Neural crest cell (in vitro differentiated cells): ENCODE measurements around the gene KIF3B. TPM values are rescaled to one million over a fixed set of nuclear protein-coding genes. Genes with fewer than 3 reads are reported as not detected.
A peak's percentile ranks its signal among the peaks of the same experiment; 100 is the strongest.

Source experiments
- DNase-seq: peaks from one replicate; pipeline ENCODE4 v3.0.0; 2021; ENCODE audit warnings: low read depth, mixed read lengths, low spot score
- H3K27ac Mint-ChIP-seq: one replicate; pipeline ENCODE4 v1.8.0; 2021; ENCODE audit warnings: mild to moderate bottlenecking, mixed read lengths; ENCODE audit not compliant: unreplicated experiment
- H3K27me3 Mint-ChIP-seq: 2 replicates; pipeline ENCODE4 v1.8.0; 2021; ENCODE audit warnings: low read depth, mild to moderate bottlenecking, mixed read lengths
- H3K36me3 Mint-ChIP-seq: 2 replicates; pipeline ENCODE4 v1.8.0; 2021; ENCODE audit warnings: low read depth, mild to moderate bottlenecking, mixed read lengths
- H3K4me1 Mint-ChIP-seq: 2 replicates; pipeline ENCODE4 v1.8.0; 2021; ENCODE audit warnings: mixed read lengths
- H3K4me3 Mint-ChIP-seq: one replicate; pipeline ENCODE4 v1.8.0; 2021; ENCODE audit warnings: mild to moderate bottlenecking, mixed read lengths
- H3K9me3 Mint-ChIP-seq: 2 replicates; pipeline ENCODE4 v1.8.0; 2021; ENCODE audit warnings: mixed read lengths
- CTCF ChIP-seq: fragments of 200-600 bp; sonication (generic); conservative IDR thresholded peaks from 2 replicates; pipeline ENCODE4 v1.5.0; 2021; ENCODE audit warnings: antibody characterized with exemption, mild to moderate bottlenecking
- total RNA-seq: library from RNA; stranded (reverse); gene quantifications from 2 replicates; pipeline ENCODE4 v1.2.1, GENCODE V29; 2021

The KIF3B gene
- total RNA-seq, 1 donor from 2014 or later, result 45.5 TPM

GRCh38 chr20:32325706-32326503, 48.5 kb downstream of the KIF3B start:
- peaks cover 5% of the 10 kb centered on the region for H3K36me3 Mint-ChIP-seq
- H3K9me3 Mint-ChIP-seq, result no peaks in the 10 kb centered on the region
- no peaks in the 10 kb centered on the region for H3K27me3 Mint-ChIP-seq
- H3K27ac Mint-ChIP-seq, result no peak overlapping the region
- no peak for DNase-seq
- no peak for TF ChIP-seq CTCF
- H3K4me1 Mint-ChIP-seq, result peaks cover 7% of the 10 kb centered on the region
- no peak overlapping the region for H3K4me3 Mint-ChIP-seq

- H3K4me1 Mint-ChIP-seq, result peaks cover 7% of the 10 kb centered on the region
- H3K36me3 Mint-ChIP-seq, result peaks cover 3% of the 10 kb centered on the region
Measured at GRCh38 chr20:32326504-32326845, 49.0 kb downstream of the KIF3B start.

GRCh38 chr20:32327087-32327681, 49.7 kb downstream of the KIF3B start:
- H3K4me1 Mint-ChIP-seq, result peaks cover 7% of the 10 kb centered on the region
- H3K27ac Mint-ChIP-seq, result peak overlapping the region; percentile 3
- no peak for TF ChIP-seq CTCF
- no peaks in the 10 kb centered on the region for H3K27me3 Mint-ChIP-seq
- H3K9me3 Mint-ChIP-seq, result no peaks in the 10 kb centered on the region
- DNase-seq, result no peak
- peaks cover 6% of the 10 kb centered on the region for H3K36me3 Mint-ChIP-seq
- no peak overlapping the region for H3K4me3 Mint-ChIP-seq

More at GRCh38 chr20:32326504-32326845, 49.0 kb downstream of the KIF3B start:
- DNase-seq, result no peak
- H3K27me3 Mint-ChIP-seq, result no peaks in the 10 kb centered on the region
- H3K9me3 Mint-ChIP-seq, result no peaks in the 10 kb centered on the region
- no peak overlapping the region for H3K27ac Mint-ChIP-seq
- TF ChIP-seq CTCF, result no peak
- no peak overlapping the region for H3K4me3 Mint-ChIP-seq

GRCh38 chr20:32329817-32330554, 52.5 kb downstream of the KIF3B start:
- H3K4me3 Mint-ChIP-seq, result no peak overlapping the region
- H3K36me3 Mint-ChIP-seq, result peaks cover 11% of the 10 kb centered on the region
- no peak for DNase-seq
- peak overlapping the region; percentile 36 for H3K27ac Mint-ChIP-seq
- H3K4me1 Mint-ChIP-seq, result peaks cover 7% of the 10 kb centered on the region
- TF ChIP-seq CTCF, result no peak
- no peaks in the 10 kb centered on the region for H3K9me3 Mint-ChIP-seq
- H3K27me3 Mint-ChIP-seq, result no peaks in the 10 kb centered on the region

- H3K27ac Mint-ChIP-seq, result no peak overlapping the region
- TF ChIP-seq CTCF, result no peak
- H3K4me1 Mint-ChIP-seq, result peaks cover 7% of the 10 kb centered on the region
- no peaks in the 10 kb centered on the region for H3K9me3 Mint-ChIP-seq
- no peak for DNase-seq
- H3K27me3 Mint-ChIP-seq, result no peaks in the 10 kb centered on the region
- no peak overlapping the region for H3K4me3 Mint-ChIP-seq
- peaks cover 11% of the 10 kb centered on the region for H3K36me3 Mint-ChIP-seq
Measured at GRCh38 chr20:32330555-32330897, 53.1 kb downstream of the KIF3B start.
